ENCODE results near the gene ZMAT5. TPM values are rescaled to one million over a fixed set of nuclear protein-coding genes. Genes with fewer than 3 reads are reported as not detected.

The ZMAT5 gene, protein sequence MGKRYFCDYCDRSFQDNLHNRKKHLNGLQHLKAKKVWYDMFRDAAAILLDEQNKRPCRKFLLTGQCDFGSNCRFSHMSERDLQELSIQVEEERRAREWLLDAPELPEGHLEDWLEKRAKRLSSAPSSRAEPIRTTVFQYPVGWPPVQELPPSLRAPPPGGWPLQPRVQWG
- 21.9 TPM for polyA plus RNA-seq (2012; ENCODE audit: low read depth, missing spikeins)

DNA sequence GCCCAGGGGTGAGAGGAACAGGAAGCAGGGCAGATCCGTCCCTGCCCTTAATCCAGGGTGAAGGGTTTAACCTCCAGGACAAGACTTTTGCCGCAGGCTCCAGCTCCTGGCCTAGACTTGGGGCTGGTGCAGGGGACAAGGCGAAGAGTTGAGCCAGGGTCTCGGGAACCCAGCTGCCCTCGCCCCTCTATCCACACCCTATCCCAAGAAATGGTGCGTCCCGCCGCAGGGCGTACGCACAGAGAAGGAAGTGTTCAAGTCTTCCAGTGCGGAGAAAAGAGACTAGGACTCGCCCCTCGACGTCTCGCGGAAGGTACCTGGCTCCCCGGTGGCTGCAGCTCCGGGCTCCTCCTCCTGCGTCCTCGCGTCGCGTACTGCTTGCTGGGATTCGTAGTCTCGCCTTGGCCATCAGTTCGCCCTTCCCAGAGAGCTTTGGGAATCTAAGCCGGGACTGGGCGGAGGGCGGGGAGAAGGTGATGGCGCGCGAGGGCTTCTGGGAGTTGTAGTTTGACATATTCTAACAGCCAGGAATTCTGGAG is at the start of gene ZMAT5:
Gene ZMAT5 (minus strand): TSS at position 376 of the 539 bp plus-strand sequence. CDS start 18,463 bp downstream, outside the sequence.
- peak; percentile 92 for DNase-seq (ENCODE audit: insufficient read length, low spot score)
- peak; percentile 98 for FAIRE-seq
- peak; percentile 20; the same call in 1 of the 2 replicates for TF ChIP-seq SPI1 (IDR thresholded peaks at IDR 0.05; ENCODE audit: low read depth, low read length)
- TF ChIP-seq POLR2AphosphoS5 (IDR thresholded peaks at IDR 0.05; ENCODE audit: low read depth, low read length): peak; percentile 39; the same call in 1 of the 2 replicates
- no peak for TF ChIP-seq PAX5 (IDR thresholded peaks at IDR 0.05; ENCODE audit: insufficient read depth, low read length, severe bottlenecking)
- peak; percentile 70 for TF ChIP-seq TAF1 (IDR thresholded peaks at IDR 0.05; ENCODE audit: low read depth, low read length)
- peak; percentile 62 for TF ChIP-seq POLR2A (IDR thresholded peaks at IDR 0.05; ENCODE audit: low read depth, low read length)
- TF ChIP-seq POU2F2 (IDR thresholded peaks at IDR 0.05; ENCODE audit: low read depth, low read length): no peak

DNA sequence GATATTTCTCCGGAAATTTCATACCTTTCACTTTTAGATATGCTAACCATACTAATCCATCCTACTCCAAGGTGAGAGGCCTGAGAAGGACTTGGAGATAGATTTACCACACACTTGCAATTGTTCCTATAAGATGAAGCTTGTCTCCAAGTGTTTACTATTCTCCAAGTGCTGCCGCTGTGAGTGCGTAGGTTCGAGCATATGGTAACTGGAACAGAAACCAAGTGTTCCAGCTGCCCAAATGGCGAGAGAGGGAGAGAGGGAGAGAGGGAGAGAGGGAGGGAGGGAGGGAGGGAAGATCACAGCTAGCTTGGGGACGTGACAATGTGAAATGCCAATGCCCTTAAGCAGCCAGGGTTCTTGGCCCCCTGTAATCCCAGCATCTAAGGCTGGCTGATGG is 49.7 kb upstream of the ZMAT5 start:
- FAIRE-seq: no peak

DNA sequence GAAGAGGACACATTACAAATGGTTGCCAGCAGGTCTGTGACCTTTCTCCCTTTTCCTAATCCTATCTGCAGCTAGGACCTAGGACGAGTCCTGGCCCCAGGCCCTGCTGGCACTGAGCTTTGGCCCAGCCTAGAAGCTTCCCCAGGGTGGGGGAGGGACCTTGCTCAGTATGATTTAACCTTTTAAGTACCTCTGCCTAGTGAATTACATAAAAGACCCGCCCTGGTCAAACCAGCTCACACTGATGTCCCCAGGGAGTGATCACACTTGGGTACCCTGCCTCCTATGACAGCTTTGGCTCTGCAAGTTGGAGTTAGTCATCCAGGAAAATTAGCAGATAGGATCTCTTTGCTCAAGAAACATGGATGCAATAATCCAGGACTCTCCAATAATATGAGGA is 49.3 kb upstream of the ZMAT5 start:
- no peak for TF ChIP-seq POU2F2 (IDR thresholded peaks at IDR 0.05; ENCODE audit: low read depth, low read length)
- TF ChIP-seq POLR2A (IDR thresholded peaks at IDR 0.05; ENCODE audit: low read depth, low read length): no peak
- FAIRE-seq (no peak), DNase-seq (ENCODE audit: insufficient read length, low spot score) (no peak)

More for the DNA sequence above, 49.7 kb upstream of the ZMAT5 start:
- DNase-seq (ENCODE audit: insufficient read length, low spot score): no peak
- TF ChIP-seq SPI1 (IDR thresholded peaks at IDR 0.05; ENCODE audit: low read depth, low read length): no peak
- TF ChIP-seq POLR2AphosphoS5 (IDR thresholded peaks at IDR 0.05; ENCODE audit: low read depth, low read length): no peak
- TF ChIP-seq PAX5 (IDR thresholded peaks at IDR 0.05; ENCODE audit: insufficient read depth, low read length, severe bottlenecking): no peak
- no peak for TF ChIP-seq POLR2A (IDR thresholded peaks at IDR 0.05; ENCODE audit: low read depth, low read length)
- TF ChIP-seq POU2F2 (IDR thresholded peaks at IDR 0.05; ENCODE audit: low read depth, low read length): no peak
- TF ChIP-seq TAF1 (IDR thresholded peaks at IDR 0.05; ENCODE audit: low read depth, low read length): no peak

DNA sequence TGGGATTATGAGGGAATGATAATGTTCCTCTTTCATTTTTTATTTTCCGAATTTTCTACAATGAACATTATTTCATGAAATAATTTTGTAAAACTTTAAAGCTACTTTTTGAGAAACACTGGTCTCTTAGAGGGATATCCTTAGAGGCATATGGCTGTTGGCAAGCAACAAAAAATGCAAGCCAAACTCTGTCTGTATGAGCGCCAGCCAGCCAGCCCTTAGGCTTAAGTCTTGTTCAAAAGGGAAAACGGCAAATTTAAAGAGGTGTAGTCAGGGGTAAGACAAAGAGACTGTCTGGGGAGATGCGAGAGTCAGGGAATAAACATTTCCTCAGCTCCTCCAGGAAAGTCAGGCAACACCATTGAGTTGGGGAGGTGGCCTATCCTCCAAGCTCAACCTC is 48.8 kb upstream of the ZMAT5 start:
- FAIRE-seq: no peak
- DNase-seq (ENCODE audit: insufficient read length, low spot score): no peak
- no peak for TF ChIP-seq PAX5 (IDR thresholded peaks at IDR 0.05; ENCODE audit: insufficient read depth, low read length, severe bottlenecking)

DNA sequence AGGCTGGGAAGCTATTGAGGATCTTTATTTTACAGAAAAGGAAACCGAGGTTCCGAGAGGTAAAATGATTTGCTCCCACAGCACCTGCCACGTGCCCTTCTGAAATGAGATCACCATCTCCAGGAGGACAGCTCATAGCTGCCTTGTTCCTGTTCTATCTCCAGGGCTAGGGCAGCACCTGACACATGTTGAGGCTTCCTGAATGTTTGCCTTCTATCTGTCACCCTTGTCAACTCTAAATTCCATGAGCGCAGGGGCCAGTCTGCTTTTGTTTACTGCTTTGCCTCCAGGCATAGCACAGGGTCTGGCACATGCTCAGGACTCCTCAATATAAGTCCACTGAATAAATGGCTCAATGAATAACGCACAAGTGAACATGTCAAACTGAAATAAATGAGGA is 47.2 kb upstream of the ZMAT5 start:
- TF ChIP-seq POU2F2 (IDR thresholded peaks at IDR 0.05; ENCODE audit: low read depth, low read length) (no peak), POLR2A (IDR thresholded peaks at IDR 0.05; ENCODE audit: low read depth, low read length) (no peak), SPI1 (IDR thresholded peaks at IDR 0.05; ENCODE audit: low read depth, low read length) (no peak), PAX5 (IDR thresholded peaks at IDR 0.05; ENCODE audit: insufficient read depth, low read length, severe bottlenecking) (no peak), POLR2AphosphoS5 (IDR thresholded peaks at IDR 0.05; ENCODE audit: low read depth, low read length) (no peak), TAF1 (IDR thresholded peaks at IDR 0.05; ENCODE audit: low read depth, low read length) (no peak)
- DNase-seq (ENCODE audit: insufficient read length, low spot score) (no peak), FAIRE-seq (no peak)

DNA sequence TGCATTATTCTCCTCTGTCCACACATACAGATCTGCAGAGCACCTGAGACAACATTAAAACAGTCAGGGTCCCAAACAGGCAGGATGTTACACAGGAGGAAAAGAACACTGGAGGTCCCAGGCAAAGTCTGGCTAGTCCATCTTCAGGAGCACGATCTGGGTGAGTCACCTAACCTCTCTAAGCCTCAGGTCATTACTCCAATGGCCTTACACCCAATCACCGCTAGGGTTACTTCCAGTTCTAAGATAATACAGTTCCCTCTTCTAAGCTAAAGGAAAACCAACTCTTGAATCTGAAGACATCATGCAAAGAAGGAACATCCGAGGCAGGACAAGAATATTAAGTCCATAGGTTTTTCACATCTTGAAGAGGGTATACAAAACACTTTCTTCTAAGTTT is 46.8 kb upstream of the ZMAT5 start:
- no peak for FAIRE-seq
- TF ChIP-seq POLR2A (IDR thresholded peaks at IDR 0.05; ENCODE audit: low read depth, low read length): no peak
- no peak for TF ChIP-seq TAF1 (IDR thresholded peaks at IDR 0.05; ENCODE audit: low read depth, low read length)
- TF ChIP-seq PAX5 (IDR thresholded peaks at IDR 0.05; ENCODE audit: insufficient read depth, low read length, severe bottlenecking): no peak
- TF ChIP-seq POU2F2 (IDR thresholded peaks at IDR 0.05; ENCODE audit: low read depth, low read length): no peak
- no peak for TF ChIP-seq SPI1 (IDR thresholded peaks at IDR 0.05; ENCODE audit: low read depth, low read length)
- TF ChIP-seq POLR2AphosphoS5 (IDR thresholded peaks at IDR 0.05; ENCODE audit: low read depth, low read length): no peak
- no peak for DNase-seq (ENCODE audit: insufficient read length, low spot score)

DNA sequence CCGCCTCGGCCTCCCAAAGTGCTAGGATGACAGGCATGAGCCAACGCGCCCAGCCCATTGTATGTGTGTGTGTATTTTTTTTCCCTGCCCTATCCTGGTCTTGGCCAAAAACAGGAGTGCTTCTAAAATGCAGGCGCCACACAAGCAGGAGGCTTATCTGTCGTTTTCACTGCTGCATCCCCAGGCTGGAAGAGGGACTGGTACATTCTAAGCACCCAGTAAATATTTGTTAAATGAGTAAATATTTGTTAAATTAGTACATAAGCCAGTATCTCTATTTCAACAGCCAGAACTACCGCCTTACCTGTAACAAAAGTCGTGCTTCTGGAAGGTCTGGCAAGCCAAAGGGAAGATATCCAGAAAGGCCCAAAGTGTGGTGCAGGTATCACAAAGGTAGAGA is 46.3 kb upstream of the ZMAT5 start:
- TF ChIP-seq TAF1 (IDR thresholded peaks at IDR 0.05; ENCODE audit: low read depth, low read length) (no peak), PAX5 (IDR thresholded peaks at IDR 0.05; ENCODE audit: insufficient read depth, low read length, severe bottlenecking) (no peak), POLR2AphosphoS5 (IDR thresholded peaks at IDR 0.05; ENCODE audit: low read depth, low read length) (no peak), POU2F2 (IDR thresholded peaks at IDR 0.05; ENCODE audit: low read depth, low read length) (no peak), POLR2A (IDR thresholded peaks at IDR 0.05; ENCODE audit: low read depth, low read length) (no peak), SPI1 (IDR thresholded peaks at IDR 0.05; ENCODE audit: low read depth, low read length) (no peak)
- no peak for FAIRE-seq

DNA sequence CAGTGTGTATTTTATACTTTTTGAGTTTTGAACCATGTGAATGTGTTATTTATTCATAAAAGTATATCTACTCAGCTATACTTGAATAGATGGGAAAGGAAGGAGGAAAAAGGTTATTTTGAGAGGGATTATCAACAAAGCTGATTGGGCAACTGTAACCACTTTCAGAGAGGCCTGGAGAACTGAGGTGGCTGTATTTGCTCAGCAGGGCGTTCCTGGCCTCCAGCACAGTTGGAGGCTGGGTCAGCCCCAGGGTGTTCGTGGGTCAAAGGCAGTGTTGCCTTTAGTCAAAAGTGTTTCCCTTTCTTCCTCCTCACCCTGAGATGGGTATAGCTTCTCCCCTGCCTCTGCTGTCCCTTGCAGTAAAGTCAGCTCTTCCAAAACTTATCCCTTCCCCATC is 44.6 kb upstream of the ZMAT5 start:
- FAIRE-seq (no peak), DNase-seq (ENCODE audit: insufficient read length, low spot score) (no peak)
- TF ChIP-seq POU2F2 (IDR thresholded peaks at IDR 0.05; ENCODE audit: low read depth, low read length) (no peak), TAF1 (IDR thresholded peaks at IDR 0.05; ENCODE audit: low read depth, low read length) (no peak), POLR2A (IDR thresholded peaks at IDR 0.05; ENCODE audit: low read depth, low read length) (no peak), SPI1 (IDR thresholded peaks at IDR 0.05; ENCODE audit: low read depth, low read length) (no peak)

More for the DNA sequence above, 46.3 kb upstream of the ZMAT5 start:
- DNase-seq (ENCODE audit: insufficient read length, low spot score): no peak

DNA sequence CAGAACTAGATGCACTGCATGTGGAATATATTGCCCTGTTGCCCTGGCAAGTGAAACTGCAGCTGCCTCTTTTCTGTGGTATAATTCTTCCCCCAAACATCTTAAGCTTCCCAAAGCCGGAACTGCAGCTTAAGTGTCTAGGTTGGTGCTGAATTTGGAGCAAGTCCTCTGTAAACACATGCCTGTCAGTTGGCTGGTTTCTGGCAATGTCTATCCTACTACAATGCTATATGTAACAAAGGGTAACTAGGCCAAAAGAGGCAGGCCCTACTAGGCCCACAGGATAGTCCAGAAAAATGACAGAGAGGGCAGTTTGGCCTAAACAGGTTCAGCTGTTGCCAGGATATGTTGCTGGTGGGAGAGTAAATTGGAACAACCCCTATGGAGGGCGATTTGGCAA is 43.4 kb upstream of the ZMAT5 start:
- no peak for FAIRE-seq
- no peak for DNase-seq (ENCODE audit: insufficient read length, low spot score)
- TF ChIP-seq POLR2AphosphoS5 (IDR thresholded peaks at IDR 0.05; ENCODE audit: low read depth, low read length) (no peak), SPI1 (IDR thresholded peaks at IDR 0.05; ENCODE audit: low read depth, low read length) (no peak), TAF1 (IDR thresholded peaks at IDR 0.05; ENCODE audit: low read depth, low read length) (no peak), POU2F2 (IDR thresholded peaks at IDR 0.05; ENCODE audit: low read depth, low read length) (no peak)

DNA sequence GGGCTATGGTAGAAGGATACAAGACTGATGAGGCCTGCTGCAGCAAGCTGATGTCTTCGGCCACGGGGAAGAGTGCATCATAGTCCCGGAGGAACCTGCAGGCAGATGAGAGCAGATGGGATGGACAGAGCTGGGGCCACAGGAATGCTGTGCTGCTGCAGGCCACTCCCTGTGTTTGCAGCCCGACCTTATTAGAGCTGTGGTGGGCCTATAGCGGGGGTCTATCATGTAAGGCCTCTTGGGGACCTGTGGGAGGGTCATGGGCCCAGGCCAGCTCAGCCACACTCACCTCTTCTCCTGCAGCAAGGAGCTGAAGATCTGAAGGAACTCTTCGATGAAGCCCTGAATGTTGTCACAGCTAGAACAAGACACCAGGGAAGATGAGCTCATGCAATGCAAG is 39.4 kb upstream of the ZMAT5 start:
- FAIRE-seq: no peak
- TF ChIP-seq POLR2A (IDR thresholded peaks at IDR 0.05; ENCODE audit: low read depth, low read length): no peak
- TF ChIP-seq POLR2AphosphoS5 (IDR thresholded peaks at IDR 0.05; ENCODE audit: low read depth, low read length): no peak
- TF ChIP-seq TAF1 (IDR thresholded peaks at IDR 0.05; ENCODE audit: low read depth, low read length): no peak
- no peak for TF ChIP-seq PAX5 (IDR thresholded peaks at IDR 0.05; ENCODE audit: insufficient read depth, low read length, severe bottlenecking)
- TF ChIP-seq POU2F2 (IDR thresholded peaks at IDR 0.05; ENCODE audit: low read depth, low read length): no peak
- no peak for TF ChIP-seq SPI1 (IDR thresholded peaks at IDR 0.05; ENCODE audit: low read depth, low read length)

More for the DNA sequence above, 39.4 kb upstream of the ZMAT5 start:
- DNase-seq (ENCODE audit: insufficient read length, low spot score): no peak
